Prostate gland (tissue), 2 donors: Measurements from ENCODE around the gene DRC3. TPM values are rescaled to one million over a fixed set of nuclear protein-coding genes. Genes with fewer than 3 reads are reported as not detected.
A peak's percentile ranks its signal among the peaks of the same experiment; 100 is the strongest.

Source experiments
- DNase-seq: peaks from one replicate; pipeline ENCODE4 v3.0.0-alpha.2; 2019; ENCODE audit warnings: low spot score
- H3K27ac ChIP-seq, 2 donors: fragments of 200-600 bp; sonication (generic); 2 replicates each; pipeline ENCODE4 v1.5.1; 2017 to 2019
- H3K27me3 ChIP-seq: fragments of 200-600 bp; sonication (generic); replicated peaks from 2 replicates; pipeline ENCODE4 v1.5.1; 2019; ENCODE audit not compliant: insufficient read depth
- H3K36me3 ChIP-seq, 2 donors: fragments of 200-600 bp; sonication (generic); 1 replicate in 1 of 2; 2 replicates in 1 of 2; pipeline versions ENCODE4 v1.5.1 to v1.8.1; 2017 to 2019
- H3K4me1 ChIP-seq: fragments of 200-600 bp; sonication (generic); replicated peaks from 2 replicates; pipeline ENCODE4 v1.5.1; 2019
- H3K4me3 ChIP-seq, 2 donors: fragments of 200-600 bp; sonication (generic); 2 replicates each; pipeline ENCODE4 v1.5.1; 2017 to 2019
- H3K9me3 ChIP-seq: fragments of 200-600 bp; sonication (generic); 2 replicates; pipeline ENCODE4 v1.5.1; 2017
- POLR2A ChIP-seq: fragments of 450-650 bp; IDR thresholded peaks from one replicate; pipeline ENCODE4 v1.6.1; 2016; ENCODE audit warnings: antibody characterized with exemption, mild to moderate bottlenecking
- POLR2AphosphoS5 ChIP-seq: sonication (generic); formaldehyde crosslinking; IDR thresholded peaks from one replicate; pipeline ENCODE4 v1.6.1; 2017; ENCODE audit warnings: antibody characterized with exemption
- WGBS: methylation state at CpG from one replicate; pipeline ENCODE4 v1.1.5; 2018; 5-methylcytosine and 5-hydroxymethylcytosine counted together
- intact Hi-C: fragments of 100-400 bp; cut with DNase I; formaldehyde crosslinking; loops from one replicate; pipeline ENCODE4 v1.14.2; 2022
- total RNA-seq, 2 donors: library from RNA; depleted of rRNA; stranded (reverse); fragments of >200 nt; gene quantifications; one replicate each; pipeline ENCODE4 v1.1.0, GENCODE V29; 2016
- TF ChIP-seq, protein P1 (sequence below), 4 experiments: fragments of 200-600 bp in 2 of 4; fragments of 450-650 bp in 2 of 4; sonication (generic) in 2 of 4; IDR thresholded peaks; 1 replicate in 3 of 4; 2 replicates in 1 of 4; pipeline ENCODE4 v1.5.1; 2016 to 2019; ENCODE audit warnings: antibody characterized with exemption in 4 of 4, mild to moderate bottlenecking in 2 of 4, moderate library complexity in 2 of 4

DRC3 gene
- total RNA-seq, 2 donors from 2014 or later, result 4.5 to 10.0 TPM

DNA sequence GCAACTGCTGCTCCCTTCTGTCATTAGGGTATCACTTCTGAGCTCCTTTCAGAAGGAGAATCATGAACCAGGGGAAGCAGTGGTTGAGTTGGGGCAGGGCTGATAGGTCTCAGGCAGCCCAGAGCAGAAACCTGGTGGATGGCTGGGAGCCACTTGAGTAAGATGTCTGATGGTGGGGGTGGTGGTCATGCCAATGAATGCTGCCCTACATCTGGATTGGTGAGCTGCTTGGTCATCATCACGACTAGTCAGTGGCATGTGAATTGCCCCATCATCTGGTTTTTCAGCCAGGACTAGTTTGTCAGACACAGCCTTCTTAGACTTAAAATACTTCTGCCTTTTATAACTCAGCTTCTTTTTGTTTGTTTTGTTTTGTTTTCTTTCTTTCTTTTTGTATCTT lies 69.1 kb downstream of the DRC3 start:
- WGBS, result 23% methylated on average over 1 of the region's 1 CpG
- Histone ChIP-seq H3K4me3 (no peak overlapping the region), H3K4me1 (peaks cover 10% of the 10 kb centered on the region), H3K27ac (no peak overlapping the region), H3K36me3 (no peaks in the 10 kb centered on the region), H3K9me3 (no peaks in the 10 kb centered on the region), H3K27me3 (no peaks in the 10 kb centered on the region)
- intact Hi-C loops, result no loop called here
- DNase-seq, result no peak
- TF ChIP-seq, protein P1, sequence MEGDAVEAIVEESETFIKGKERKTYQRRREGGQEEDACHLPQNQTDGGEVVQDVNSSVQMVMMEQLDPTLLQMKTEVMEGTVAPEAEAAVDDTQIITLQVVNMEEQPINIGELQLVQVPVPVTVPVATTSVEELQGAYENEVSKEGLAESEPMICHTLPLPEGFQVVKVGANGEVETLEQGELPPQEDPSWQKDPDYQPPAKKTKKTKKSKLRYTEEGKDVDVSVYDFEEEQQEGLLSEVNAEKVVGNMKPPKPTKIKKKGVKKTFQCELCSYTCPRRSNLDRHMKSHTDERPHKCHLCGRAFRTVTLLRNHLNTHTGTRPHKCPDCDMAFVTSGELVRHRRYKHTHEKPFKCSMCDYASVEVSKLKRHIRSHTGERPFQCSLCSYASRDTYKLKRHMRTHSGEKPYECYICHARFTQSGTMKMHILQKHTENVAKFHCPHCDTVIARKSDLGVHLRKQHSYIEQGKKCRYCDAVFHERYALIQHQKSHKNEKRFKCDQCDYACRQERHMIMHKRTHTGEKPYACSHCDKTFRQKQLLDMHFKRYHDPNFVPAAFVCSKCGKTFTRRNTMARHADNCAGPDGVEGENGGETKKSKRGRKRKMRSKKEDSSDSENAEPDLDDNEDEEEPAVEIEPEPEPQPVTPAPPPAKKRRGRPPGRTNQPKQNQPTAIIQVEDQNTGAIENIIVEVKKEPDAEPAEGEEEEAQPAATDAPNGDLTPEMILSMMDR (IDR thresholded peaks at IDR 0.05), result no peak
- no peak for TF ChIP-seq POLR2A
- TF ChIP-seq POLR2AphosphoS5, result no peak

DNA sequence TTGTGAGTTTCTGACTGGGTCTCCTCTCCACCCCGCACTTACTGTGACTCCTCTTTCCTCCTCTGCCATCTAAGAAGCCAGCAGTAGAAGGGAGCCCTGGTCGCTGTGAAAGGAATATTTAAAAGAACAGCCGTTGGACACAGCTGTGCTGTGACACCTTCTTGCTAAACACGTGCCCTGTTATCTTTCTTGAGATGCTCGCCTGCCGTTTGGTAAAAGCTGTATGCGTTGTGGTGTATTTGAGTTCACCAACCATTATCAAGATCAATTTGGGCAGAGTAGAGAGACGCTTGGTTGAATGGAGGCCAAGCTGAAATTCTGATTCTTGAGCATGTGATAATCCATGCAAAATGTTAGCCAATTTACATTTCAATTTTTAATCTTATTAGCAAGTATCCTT lies 70.3 kb downstream of the DRC3 start:
- H3K36me3 ChIP-seq, result no peaks in the 10 kb centered on the region
- TF ChIP-seq POLR2AphosphoS5, result no peak
- no peak for TF ChIP-seq POLR2A
- TF ChIP-seq, protein P1 (IDR thresholded peaks at IDR 0.05), result no peak
- DNase-seq, result no peak
- intact Hi-C loops, result no loop called here
- H3K27ac ChIP-seq, result no peak overlapping the region
- H3K27me3 ChIP-seq, result no peaks in the 10 kb centered on the region
- H3K9me3 ChIP-seq, result no peaks in the 10 kb centered on the region
- H3K4me1 ChIP-seq, result peaks cover 10% of the 10 kb centered on the region
- no peak overlapping the region for H3K4me3 ChIP-seq
- WGBS, result 79% methylated on average over 8 of the region's 8 CpGs

DNA sequence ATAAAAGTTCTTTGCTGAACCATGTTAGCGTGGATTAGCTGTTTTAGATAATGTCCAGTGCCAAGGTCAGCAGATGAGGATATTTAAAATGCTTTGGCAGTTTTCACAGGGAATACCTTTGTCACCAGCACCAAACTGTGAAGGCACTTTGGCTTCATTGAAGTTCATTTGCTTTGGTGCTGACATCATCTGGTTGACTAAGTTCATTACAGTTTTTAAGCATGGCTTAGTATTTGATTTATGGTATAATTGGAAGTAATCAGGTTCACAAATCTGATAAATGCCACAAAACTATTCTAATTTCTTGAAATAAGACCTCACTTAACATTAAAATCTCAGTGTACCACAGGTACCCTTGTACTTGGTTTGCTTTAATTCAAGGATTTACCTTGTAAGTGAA lies 70.8 kb downstream of the DRC3 start:
- TF ChIP-seq, protein P1 (IDR thresholded peaks at IDR 0.05), result peak in 2 of 4 experiments; percentile 5 to 25
- TF ChIP-seq POLR2A, result no peak
- Histone ChIP-seq H3K4me3 (no peak overlapping the region), H3K9me3 (no peaks in the 10 kb centered on the region), H3K4me1 (peaks cover 10% of the 10 kb centered on the region), H3K36me3 (no peaks in the 10 kb centered on the region), H3K27me3 (no peaks in the 10 kb centered on the region), H3K27ac (no peak overlapping the region)
- 41% methylated on average over 1 of the region's 1 CpG for WGBS
- no peak for DNase-seq
- intact Hi-C loops, result no loop called here

DNA sequence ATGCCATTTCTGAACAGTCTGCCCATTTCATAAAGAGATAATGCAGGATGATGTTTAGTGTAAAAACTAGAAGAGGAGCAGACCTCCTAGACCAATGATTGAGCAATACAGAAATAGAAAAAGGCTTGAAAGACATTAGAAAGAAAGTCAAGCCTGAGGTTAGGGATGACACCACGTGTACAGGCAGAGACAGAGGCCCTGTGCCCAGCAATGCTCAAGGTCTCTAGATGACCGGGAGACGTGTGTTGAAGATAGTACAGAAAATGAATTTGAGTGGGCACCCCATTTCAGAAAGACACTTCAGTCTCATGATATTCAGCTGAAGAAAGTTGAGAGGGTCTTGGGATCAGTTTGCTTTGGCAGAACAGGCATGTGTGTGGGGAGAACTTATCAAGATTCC lies 71.9 kb downstream of the DRC3 start:
- intact Hi-C loops, result no loop called here
- Histone ChIP-seq H3K4me1 (peaks cover 10% of the 10 kb centered on the region), H3K9me3 (no peaks in the 10 kb centered on the region), H3K27me3 (no peaks in the 10 kb centered on the region), H3K4me3 (no peak overlapping the region), H3K27ac (no peak overlapping the region), H3K36me3 (no peaks in the 10 kb centered on the region)
- 90% methylated on average over 3 of the region's 3 CpGs for WGBS
- no peak for DNase-seq
- no peak for TF ChIP-seq POLR2A
- TF ChIP-seq, protein P1 (IDR thresholded peaks at IDR 0.05), result no peak
- no peak for TF ChIP-seq POLR2AphosphoS5

DNA sequence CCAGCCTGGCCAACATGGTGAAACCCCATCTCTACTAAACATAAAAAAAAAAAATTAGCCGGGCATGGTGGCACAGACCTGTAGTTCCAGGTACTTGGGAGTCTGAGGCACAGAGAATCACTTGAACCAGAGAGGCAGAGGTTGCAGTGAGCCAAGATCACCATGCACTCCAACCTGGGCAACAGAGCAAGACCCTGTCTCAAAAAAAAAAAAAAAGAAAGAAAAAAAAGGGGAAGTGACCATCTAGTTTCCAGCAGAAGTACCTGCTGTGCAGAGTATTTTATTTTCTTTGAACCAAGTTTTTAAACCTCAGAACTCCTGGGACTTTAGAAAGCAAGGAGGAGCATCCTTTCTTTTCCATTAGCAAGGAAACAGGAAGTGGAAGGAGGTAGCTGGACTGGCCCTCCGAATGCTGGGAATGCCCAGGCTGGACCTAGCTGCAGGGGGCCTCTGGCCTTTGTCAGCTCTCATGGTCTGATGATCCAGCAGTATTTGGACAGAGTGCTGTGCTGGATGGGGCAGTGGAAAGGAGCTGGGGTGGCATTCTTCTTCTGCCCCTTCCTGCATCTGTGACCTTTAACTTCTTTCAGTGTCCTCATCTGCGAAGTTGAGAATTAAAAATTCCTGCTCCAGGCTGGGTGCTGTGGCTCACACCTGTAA lies 73.2 kb downstream of the DRC3 start:
- H3K9me3 ChIP-seq, result no peaks in the 10 kb centered on the region
- no peak overlapping the region for H3K4me3 ChIP-seq
- TF ChIP-seq, protein P1 (IDR thresholded peaks at IDR 0.05), result no peak
- TF ChIP-seq POLR2A (no peak), POLR2AphosphoS5 (no peak)
- H3K27me3 ChIP-seq, result no peaks in the 10 kb centered on the region
- DNase-seq, result no peak
- H3K36me3 ChIP-seq, result no peaks in the 10 kb centered on the region
- H3K27ac ChIP-seq, result no peak overlapping the region
- WGBS, result 84% methylated on average over 3 of the region's 3 CpGs
- peaks cover 3% of the 10 kb centered on the region for H3K4me1 ChIP-seq
- intact Hi-C loops, result no loop called here
